ENCODE results near the gene RXRG.
"Not testable (repeated sequence)": the region's sequence is repeated elsewhere in the genome, so short reads cannot be mapped to it uniquely, and the experiment has no call there.

RXRG gene

GRCh38 chr1:165444897-165445370 is at the start of gene RXRG:
TSS of gene RXRG (minus strand) at chr1:165445126. CDS start at chr1:165444893, 233 bp downstream.
- DNase-seq (ENCODE audit: low spot score) = peak; percentile 36

GRCh38 chr1:165492845-165493373 is 48.0 kb upstream of the RXRG start:
- no peak for DNase-seq (ENCODE audit: low spot score)

DNA sequence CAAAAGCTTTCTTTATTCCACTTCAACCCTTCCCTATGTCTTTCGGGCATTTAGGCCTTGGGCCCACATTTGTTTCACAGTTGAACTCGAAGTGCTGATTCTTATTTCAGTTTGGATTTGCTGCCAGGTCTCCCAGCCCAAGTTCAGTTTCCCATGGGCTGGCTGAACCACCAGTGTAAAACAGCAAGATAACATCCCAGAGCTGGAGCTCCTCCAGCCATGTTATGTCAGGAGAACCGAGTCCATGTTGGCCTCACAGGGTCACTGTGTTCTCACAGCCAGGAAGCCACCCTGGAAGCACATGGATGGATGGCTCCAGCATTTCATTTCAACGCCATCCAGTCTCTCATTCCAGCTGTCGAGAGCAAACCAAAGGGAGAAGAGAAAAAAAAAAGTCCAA is 45.2 kb upstream of the RXRG start:
- no peak for DNase-seq (ENCODE audit: low spot score)

GRCh38 chr1:165487921-165488320 is 43.0 kb upstream of the RXRG start:
- no peak for DNase-seq (ENCODE audit: low spot score)

- DNase-seq (ENCODE audit: low spot score) = no peak
These were observed 41.7 kb upstream of the RXRG start for GRCh38 chr1:165486663-165487062.

DNA sequence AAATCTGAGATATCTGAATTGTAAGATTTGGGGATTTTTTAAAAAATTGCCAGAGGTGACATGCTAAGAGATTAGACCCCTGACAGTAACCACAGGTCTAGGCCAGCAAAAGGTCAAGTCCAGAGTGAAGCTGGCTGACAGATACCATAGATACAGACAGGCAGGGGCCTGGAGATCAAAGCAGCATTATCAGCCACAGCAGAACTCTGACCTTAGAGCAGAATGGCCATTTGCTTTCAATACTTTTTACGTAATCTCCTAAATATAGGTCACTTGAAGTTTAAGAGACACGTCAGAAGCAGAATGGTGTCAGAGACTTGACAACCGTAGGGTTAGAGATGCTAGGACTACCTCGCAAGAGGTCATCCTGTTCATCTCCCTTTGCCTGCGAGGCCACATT is 40.8 kb upstream of the RXRG start:
- DNase-seq (ENCODE audit: low spot score) = no peak

- DNase-seq (ENCODE audit: low spot score) = no peak
These were observed 39.6 kb upstream of the RXRG start for GRCh38 chr1:165484532-165484931.

- no peak for DNase-seq (ENCODE audit: low spot score)
These were observed 38.5 kb upstream of the RXRG start for GRCh38 chr1:165483412-165483811.

- peak; percentile 90 for DNase-seq (ENCODE audit: low spot score)
These were observed 37.0 kb upstream of the RXRG start for GRCh38 chr1:165481820-165482532.

DNA sequence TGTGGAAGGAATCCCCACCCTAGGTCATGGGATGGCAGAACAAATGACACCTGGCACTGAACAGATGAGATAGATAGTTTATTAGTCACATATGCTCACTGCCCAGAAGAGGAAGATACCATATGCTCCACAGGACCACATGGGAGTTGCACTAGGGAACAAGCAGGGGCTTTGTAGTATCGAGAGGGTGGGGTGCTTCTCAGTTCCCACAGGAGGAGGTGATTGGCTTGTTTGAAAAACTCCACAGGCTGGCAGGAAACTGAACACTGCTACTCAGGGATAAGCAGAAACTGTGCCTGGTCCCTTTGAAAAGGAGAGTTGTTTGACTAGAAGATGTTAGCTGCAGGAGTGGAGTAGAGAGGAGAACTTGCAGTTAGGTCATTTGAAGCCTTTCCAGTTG is 31.9 kb upstream of the RXRG start:
- no peak for DNase-seq (ENCODE audit: low spot score)

DNA sequence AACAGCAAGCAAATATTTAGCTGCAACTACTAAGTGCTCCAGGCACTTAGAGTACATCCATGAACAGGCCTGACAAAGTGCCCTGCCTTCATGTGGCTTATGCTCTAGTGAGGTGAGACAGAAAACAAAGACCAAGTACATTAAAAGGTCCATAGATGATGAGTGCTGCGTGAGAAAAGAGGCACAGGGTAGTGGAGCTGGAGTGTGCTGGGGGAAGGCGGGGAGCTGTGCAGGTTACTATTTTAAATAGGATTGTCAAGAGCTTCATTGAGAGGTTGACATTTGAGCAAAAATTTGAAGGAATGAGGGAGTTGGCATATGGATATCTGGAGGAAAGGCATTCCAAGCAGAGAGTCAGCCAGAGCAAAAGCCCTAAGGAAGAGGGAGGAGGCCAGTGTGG is 29.3 kb upstream of the RXRG start:
- no peak for DNase-seq (ENCODE audit: low spot score)

GRCh38 chr1:165473081-165473480 is 28.2 kb upstream of the RXRG start:
- no peak for DNase-seq (ENCODE audit: low spot score)

DNA sequence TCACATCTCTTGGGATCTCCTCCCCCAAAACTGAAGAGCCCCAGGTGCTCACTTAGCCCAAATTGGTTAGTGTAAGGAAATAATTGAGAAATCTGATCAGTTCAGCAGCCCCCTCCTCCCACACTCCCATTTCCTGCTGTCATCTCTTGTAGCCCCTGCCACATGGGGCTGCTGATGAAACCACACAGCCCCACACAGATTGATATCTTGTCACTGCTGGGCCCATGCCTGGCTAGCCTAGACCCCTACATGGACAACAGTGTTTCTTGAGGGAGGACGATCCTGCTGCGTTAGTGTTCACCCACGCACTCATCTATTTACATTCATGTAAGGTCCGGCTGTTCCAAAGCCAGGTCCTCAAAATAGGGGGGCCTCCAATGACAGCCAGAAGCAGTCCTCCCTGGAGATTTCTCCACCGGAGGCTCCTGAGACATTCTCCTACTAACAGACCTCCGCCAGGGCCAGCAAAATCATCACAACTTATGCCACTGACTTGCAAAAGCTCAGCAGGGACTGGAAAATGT is 23.9 kb upstream of the RXRG start:
- DNase-seq (ENCODE audit: low spot score) = no peak

DNA sequence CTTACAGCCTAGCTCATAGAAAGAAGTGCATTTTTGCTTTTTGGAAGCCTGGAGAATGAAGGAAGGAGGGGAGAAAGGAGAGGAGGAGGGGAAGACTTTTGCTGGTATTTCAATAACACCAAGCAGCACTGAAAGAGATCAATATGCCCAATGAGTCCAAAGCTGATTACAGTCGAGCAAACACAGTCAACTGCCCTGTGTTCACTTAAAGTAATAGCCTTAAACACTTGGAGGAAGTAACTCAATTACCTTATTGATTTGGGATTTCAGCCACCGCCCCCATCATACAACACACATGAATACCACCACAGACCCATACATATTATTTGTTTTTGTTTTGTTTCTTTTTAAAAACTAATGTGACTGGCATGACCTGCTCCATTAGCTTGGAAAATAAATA is 23.3 kb upstream of the RXRG start:
- no peak for DNase-seq (ENCODE audit: low spot score)

DNA sequence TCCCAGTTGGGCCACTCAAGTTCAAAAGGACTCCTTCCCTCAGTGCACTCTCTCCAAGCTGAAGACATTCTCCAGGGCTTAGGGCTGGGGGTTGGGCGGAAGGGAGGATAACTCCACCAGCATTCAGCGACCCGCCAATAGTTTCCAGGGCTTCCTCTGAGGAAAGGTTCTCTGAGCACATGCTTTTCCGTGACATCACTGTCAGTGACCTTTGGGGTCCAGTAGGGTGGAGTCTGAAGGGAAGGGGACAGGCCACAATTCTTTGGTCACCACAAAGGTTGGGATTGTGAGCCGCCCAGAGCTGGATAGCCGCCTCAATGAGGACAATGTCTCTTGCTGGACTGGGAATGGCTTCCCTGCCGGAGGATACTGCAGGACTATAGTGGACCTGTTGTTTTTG is 22.8 kb upstream of the RXRG start:
- no peak for DNase-seq (ENCODE audit: low spot score)

- DNase-seq (ENCODE audit: low spot score) = no peak
These were observed 19.1 kb upstream of the RXRG start for GRCh38 chr1:165463978-165464377.

GRCh38 chr1:165459683-165460082 is 14.8 kb upstream of the RXRG start:
- not testable (repeated sequence) for DNase-seq (ENCODE audit: low spot score)

DNA sequence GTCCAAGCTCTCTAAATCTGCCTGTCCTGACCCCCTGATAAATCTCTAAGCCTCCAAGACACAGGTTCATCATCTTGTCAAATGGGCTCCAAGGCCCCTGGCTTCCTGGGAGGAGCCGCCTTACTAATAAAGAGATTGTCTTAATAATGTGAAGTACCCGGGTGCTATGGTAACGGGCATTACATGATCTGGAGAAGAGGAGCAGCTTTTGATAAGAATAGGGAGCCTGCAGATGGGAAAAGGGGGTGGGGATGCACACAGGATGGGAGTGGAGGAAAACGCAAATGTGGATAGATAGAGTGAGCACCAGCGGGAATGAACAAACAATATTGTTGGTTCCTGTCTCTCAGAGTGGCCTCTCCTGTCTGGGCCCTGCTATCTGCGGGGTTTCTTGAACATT is 11.9 kb upstream of the RXRG start:
- no peak for DNase-seq (ENCODE audit: low spot score)

DNA sequence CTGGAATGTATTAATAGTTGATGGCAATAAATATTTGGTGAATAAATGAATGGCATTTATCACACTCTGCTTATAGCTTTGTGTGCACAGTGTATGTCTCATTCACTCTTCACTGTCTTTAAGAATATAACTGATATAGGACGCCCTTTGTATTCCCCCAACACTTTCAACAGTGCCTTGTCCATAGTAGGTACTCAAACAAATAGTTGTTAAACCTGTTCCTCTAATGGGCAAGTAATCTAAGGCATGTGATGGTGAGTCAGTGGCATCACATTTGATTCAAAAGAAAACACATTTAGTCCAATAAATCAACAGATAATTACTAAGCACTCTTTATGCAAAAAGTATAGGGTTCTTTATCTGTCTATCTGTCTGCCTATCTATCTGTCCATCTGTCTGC is 11.2 kb upstream of the RXRG start:
- DNase-seq (ENCODE audit: low spot score) = no peak

- DNase-seq (ENCODE audit: low spot score) = no peak
These were observed 10.2 kb upstream of the RXRG start for GRCh38 chr1:165455111-165455510.

- DNase-seq (ENCODE audit: low spot score) = no peak
These were observed 9.2 kb upstream of the RXRG start for GRCh38 chr1:165454091-165454610.

GRCh38 chr1:165452336-165453130 is 7.6 kb upstream of the RXRG start:
- DNase-seq (ENCODE audit: low spot score) = no peak

DNA sequence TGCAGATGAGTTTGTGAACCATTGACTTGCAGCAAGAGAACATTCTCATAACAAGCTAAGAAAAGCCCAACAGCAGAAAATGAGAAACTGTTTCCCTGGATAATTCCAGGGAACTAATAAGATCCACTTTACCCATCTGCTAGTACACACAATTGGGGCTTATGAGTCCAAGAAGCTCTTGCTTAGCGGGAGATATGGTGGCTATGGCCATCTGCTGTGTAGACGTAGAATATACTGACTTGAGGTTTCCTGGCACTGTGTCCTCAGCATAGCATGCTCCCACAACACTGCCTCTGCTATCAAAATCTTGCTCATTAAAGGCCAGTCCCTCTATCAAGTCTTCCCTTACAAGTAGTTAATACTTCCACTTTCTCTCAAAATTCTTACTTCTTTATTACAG is 6.8 kb upstream of the RXRG start:
- DNase-seq (ENCODE audit: low spot score) = no peak
